ENCODE results near the gene VAMP7. TPM values are rescaled to one million over a fixed set of nuclear protein-coding genes. Genes with fewer than 3 reads are reported as not detected.

VAMP7 gene
- total and polyA plus RNA-seq, 9 of the 15 experiments (the other 6 are each of a cell fraction or from before 2014, with no cell fraction given): 38.4 to 100 (median 67.7) TPM

DNA sequence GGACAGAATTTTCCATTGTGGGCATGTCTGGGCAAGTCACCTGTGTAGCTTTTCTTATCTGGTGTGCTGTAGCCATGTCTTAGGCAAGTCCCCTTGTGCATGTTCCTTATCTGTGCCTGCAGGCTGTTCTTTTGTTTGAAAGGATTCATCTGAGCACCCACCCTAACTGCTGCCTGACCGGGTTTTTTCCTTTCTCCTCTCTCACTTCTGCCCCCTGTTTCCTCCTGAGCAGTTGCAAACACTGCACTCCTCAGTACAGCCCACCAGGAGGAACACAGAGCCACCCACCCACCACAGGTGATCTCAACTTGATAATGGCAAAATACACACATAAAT is 87.1 kb downstream of the VAMP7 start (continued):
- TF ChIP-seq, protein P1, sequence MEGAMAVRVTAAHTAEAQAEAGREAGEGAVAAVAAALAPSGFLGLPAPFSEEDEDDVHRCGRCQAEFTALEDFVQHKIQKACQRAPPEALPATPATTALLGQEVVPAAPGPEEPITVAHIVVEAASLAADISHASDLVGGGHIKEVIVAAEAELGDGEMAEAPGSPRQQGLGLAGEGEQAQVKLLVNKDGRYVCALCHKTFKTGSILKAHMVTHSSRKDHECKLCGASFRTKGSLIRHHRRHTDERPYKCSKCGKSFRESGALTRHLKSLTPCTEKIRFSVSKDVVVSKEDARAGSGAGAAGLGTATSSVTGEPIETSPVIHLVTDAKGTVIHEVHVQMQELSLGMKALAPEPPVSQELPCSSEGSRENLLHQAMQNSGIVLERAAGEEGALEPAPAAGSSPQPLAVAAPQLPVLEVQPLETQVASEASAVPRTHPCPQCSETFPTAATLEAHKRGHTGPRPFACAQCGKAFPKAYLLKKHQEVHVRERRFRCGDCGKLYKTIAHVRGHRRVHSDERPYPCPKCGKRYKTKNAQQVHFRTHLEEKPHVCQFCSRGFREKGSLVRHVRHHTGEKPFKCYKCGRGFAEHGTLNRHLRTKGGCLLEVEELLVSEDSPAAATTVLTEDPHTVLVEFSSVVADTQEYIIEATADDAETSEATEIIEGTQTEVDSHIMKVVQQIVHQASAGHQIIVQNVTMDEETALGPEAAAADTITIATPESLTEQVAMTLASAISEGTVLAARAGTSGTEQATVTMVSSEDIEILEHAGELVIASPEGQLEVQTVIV (CRISPR knock-in tag; IDR thresholded peaks at IDR 0.05; ENCODE audit: borderline replicate concordance): no peak
- TF ChIP-seq ARID1B (IDR thresholded peaks at IDR 0.05) (peak; percentile 60), EZH2 (IDR thresholded peaks at IDR 0.05; ENCODE audit: borderline replicate concordance, low read depth, low read length) (no peak), STAG1 (CRISPR knock-in tag; IDR thresholded peaks at IDR 0.05; ENCODE audit: borderline replicate concordance) (no peak), BRCA1 (IDR thresholded peaks at IDR 0.05) (no peak), BRCA1 (CRISPR knock-in tag; IDR thresholded peaks at IDR 0.05) (no peak), ZNF717 (CRISPR knock-in tag; IDR thresholded peaks at IDR 0.05) (no peak), CBFA2T2 (conservative IDR thresholded peaks at IDR 0.05) (peak; percentile 70), ETS2 (tag; IDR thresholded peaks at IDR 0.05; ENCODE audit: borderline replicate concordance, poor library complexity, severe bottlenecking) (no peak), BMI1 (IDR thresholded peaks at IDR 0.05; ENCODE audit: low read length) (no peak), ZNF12 (CRISPR knock-in tag; IDR thresholded peaks at IDR 0.05) (no peak), CHCHD3 (CRISPR knock-in tag; IDR thresholded peaks at IDR 0.05) (no peak), POU5F1 (IDR thresholded peaks at IDR 0.05; ENCODE audit: borderline replicate concordance, low read depth, low read length, partially characterized antibody) (no peak), BCOR (IDR thresholded peaks at IDR 0.05) (no peak), ATF1 (CRISPR knock-in tag; IDR thresholded peaks at IDR 0.05) (no peak), ATF1 (tag; IDR thresholded peaks at IDR 0.05) (0 out of 2 replicates have a peak, but pooled peaks have one; percentile 31), POLR2AphosphoS5 (IDR thresholded peaks at IDR 0.05; ENCODE audit: control insufficient read depth, insufficient read depth, low read depth, low read length) (no peak)
- TF ChIP-seq, protein P2, sequence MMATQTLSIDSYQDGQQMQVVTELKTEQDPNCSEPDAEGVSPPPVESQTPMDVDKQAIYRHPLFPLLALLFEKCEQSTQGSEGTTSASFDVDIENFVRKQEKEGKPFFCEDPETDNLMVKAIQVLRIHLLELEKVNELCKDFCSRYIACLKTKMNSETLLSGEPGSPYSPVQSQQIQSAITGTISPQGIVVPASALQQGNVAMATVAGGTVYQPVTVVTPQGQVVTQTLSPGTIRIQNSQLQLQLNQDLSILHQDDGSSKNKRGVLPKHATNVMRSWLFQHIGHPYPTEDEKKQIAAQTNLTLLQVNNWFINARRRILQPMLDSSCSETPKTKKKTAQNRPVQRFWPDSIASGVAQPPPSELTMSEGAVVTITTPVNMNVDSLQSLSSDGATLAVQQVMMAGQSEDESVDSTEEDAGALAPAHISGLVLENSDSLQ (IDR thresholded peaks at IDR 0.05): no peak
- TF ChIP-seq, protein P3, sequence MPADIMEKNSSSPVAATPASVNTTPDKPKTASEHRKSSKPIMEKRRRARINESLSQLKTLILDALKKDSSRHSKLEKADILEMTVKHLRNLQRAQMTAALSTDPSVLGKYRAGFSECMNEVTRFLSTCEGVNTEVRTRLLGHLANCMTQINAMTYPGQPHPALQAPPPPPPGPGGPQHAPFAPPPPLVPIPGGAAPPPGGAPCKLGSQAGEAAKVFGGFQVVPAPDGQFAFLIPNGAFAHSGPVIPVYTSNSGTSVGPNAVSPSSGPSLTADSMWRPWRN (IDR thresholded peaks at IDR 0.05; ENCODE audit: low read depth): no peak
- TF ChIP-seq, protein P4, sequence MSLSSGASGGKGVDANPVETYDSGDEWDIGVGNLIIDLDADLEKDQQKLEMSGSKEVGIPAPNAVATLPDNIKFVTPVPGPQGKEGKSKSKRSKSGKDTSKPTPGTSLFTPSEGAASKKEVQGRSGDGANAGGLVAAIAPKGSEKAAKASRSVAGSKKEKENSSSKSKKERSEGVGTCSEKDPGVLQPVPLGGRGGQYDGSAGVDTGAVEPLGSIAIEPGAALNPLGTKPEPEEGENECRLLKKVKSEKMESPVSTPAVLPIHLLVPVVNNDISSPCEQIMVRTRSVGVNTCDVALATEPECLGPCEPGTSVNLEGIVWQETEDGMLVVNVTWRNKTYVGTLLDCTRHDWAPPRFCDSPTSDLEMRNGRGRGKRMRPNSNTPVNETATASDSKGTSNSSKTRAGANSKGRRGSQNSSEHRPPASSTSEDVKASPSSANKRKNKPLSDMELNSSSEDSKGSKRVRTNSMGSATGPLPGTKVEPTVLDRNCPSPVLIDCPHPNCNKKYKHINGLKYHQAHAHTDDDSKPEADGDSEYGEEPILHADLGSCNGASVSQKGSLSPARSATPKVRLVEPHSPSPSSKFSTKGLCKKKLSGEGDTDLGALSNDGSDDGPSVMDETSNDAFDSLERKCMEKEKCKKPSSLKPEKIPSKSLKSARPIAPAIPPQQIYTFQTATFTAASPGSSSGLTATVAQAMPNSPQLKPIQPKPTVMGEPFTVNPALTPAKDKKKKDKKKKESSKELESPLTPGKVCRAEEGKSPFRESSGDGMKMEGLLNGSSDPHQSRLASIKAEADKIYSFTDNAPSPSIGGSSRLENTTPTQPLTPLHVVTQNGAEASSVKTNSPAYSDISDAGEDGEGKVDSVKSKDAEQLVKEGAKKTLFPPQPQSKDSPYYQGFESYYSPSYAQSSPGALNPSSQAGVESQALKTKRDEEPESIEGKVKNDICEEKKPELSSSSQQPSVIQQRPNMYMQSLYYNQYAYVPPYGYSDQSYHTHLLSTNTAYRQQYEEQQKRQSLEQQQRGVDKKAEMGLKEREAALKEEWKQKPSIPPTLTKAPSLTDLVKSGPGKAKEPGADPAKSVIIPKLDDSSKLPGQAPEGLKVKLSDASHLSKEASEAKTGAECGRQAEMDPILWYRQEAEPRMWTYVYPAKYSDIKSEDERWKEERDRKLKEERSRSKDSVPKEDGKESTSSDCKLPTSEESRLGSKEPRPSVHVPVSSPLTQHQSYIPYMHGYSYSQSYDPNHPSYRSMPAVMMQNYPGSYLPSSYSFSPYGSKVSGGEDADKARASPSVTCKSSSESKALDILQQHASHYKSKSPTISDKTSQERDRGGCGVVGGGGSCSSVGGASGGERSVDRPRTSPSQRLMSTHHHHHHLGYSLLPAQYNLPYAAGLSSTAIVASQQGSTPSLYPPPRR (CRISPR knock-in tag; IDR thresholded peaks at IDR 0.05; ENCODE audit: borderline replicate concordance): no peak
